Activated CD4-positive, alpha-beta memory T cell treated with anti-CD3 and anti-CD28 coated beads for 36 hours (primary cell): ENCODE data around the gene TNFSF13B. TPM values are rescaled to one million over a fixed set of nuclear protein-coding genes. Genes with fewer than 3 reads are reported as not detected.

Experiments
- CTCF ChIA-PET: fragments of 350-600 bp; sonication (Branson Sonifier 250); formaldehyde crosslinking; loops from one replicate; lab custom pipeline; 2021; ENCODE audit warnings: antibody characterized with exemption, inconsistent platforms; lab: Charles Lee
- POLR2A ChIA-PET: fragments of 350-600 bp; sonication (Branson Sonifier 250); formaldehyde crosslinking; loops from one replicate; lab custom pipeline; 2021; ENCODE audit warnings: antibody characterized with exemption; lab: Charles Lee
- DNase-seq: peaks from one replicate; pipeline ENCODE4 v3.0.0-alpha.2; 2020
- H3K27ac Mint-ChIP-seq: one replicate; pipeline ENCODE4 v1.8.0; 2021; ENCODE audit warnings: mixed read lengths
- H3K27me3 Mint-ChIP-seq: one replicate; pipeline ENCODE4 v1.8.0; 2021; ENCODE audit warnings: mixed read lengths
- H3K36me3 Mint-ChIP-seq: one replicate; pipeline ENCODE4 v1.8.0; 2021; ENCODE audit warnings: mixed read lengths
- H3K4me1 Mint-ChIP-seq: one replicate; pipeline ENCODE4 v1.8.0; 2021; ENCODE audit warnings: low read depth, mixed read lengths
- H3K4me3 Mint-ChIP-seq: one replicate; pipeline ENCODE4 v1.8.0; 2021; ENCODE audit warnings: mild to moderate bottlenecking, mixed read lengths
- H3K9me3 Mint-ChIP-seq: one replicate; pipeline ENCODE4 v1.8.0; 2021; ENCODE audit warnings: mixed read lengths
- intact Hi-C: fragments of 100-400 bp; cut with micrococcal nuclease; formaldehyde crosslinking; loops from one replicate; pipeline ENCODE4 v1.15.1; 2023
- total RNA-seq, 2 experiments: library from RNA; stranded (reverse); gene quantifications; one replicate each; pipeline ENCODE4 v1.2.3, GENCODE V29; 2021

The TNFSF13B gene
- total RNA-seq, 2 experiments from 2014 or later, result 3.1 to 4.3 TPM

DNA sequence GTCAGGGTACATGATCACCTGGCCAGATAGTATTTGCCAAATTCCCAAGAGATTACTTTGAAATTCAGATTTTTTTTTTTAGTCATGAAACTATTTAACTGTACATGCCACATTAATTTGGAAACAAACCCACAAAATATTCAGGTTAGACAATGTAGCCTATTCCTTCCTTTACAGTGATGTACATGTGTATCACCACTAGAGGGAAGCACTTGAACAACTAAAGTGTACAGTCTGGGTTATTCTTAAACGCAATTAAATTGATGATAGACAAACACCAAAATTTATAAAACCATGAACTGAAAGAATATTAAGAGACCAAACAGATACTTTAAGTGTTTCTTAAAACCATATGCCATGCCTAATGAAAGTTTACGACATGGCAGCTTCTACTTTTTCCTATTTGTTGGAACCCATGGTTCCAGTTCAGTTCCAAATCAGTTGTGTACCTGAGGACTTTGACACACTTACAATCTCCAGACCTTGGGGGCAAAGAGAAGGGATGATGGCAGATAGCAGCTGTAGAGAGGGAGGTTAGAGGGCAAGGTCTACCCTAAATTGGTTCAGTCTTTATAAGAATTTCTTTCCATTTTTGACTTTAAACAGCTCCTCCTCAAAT is 52.8 kb downstream of the TNFSF13B start:
- no peak overlapping the region for H3K4me3 Mint-ChIP-seq
- DNase-seq, result no peak
- no peaks in the 10 kb centered on the region for H3K9me3 Mint-ChIP-seq
- ChIA-PET POLR2A (no interaction called here), CTCF (interaction anchor here (0.7 to 8.9 kb wide), 9 partner anchors 52 to 641 kb away, joined by 3 to 53 read pairs (median 3); partner anchors contain the start of gene TNFSF13B)
- peaks cover 36% of the 10 kb centered on the region for H3K4me1 Mint-ChIP-seq
- intact Hi-C loops, result loop anchor here (1.0 to 5.0 kb wide), 4 partner anchors 55 to 575 kb away; partner anchors contain the start of gene TNFSF13B
- no peak overlapping the region for H3K27ac Mint-ChIP-seq
- no peaks in the 10 kb centered on the region for H3K27me3 Mint-ChIP-seq
- no peaks in the 10 kb centered on the region for H3K36me3 Mint-ChIP-seq

DNA sequence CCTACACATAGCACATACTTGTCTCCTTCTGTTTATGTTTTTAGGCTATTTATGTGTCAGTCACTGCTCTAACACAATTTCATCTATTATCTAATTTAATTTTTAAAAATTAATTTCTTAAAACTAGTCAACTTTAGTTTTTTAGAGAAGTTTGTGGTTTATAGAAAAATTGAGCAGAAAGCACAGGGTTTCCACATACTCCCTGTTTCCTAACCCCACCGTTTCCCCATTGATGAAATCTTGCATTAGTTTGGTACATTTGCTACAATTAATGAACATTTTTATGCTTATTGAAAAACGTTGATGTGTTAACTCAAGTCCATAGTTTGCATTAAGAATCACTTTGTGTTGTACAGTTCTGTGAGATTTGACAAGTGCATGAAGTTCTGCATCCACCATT is 53.5 kb downstream of the TNFSF13B start:
- H3K27ac Mint-ChIP-seq, result no peak overlapping the region
- CTCF ChIA-PET, result interaction anchor here (0.7 to 8.9 kb wide), 8 partner anchors 53 to 640 kb away, joined by 3 to 53 read pairs (median 3); partner anchors contain the start of gene TNFSF13B
- no peaks in the 10 kb centered on the region for H3K9me3 Mint-ChIP-seq
- DNase-seq, result no peak
- peaks cover 36% of the 10 kb centered on the region for H3K4me1 Mint-ChIP-seq
- POLR2A ChIA-PET, result no interaction called here
- H3K36me3 Mint-ChIP-seq, result no peaks in the 10 kb centered on the region
- H3K4me3 Mint-ChIP-seq, result no peak overlapping the region
- H3K27me3 Mint-ChIP-seq, result no peaks in the 10 kb centered on the region
- intact Hi-C loops, result loop anchor here (5.0 kb wide), 3 partner anchors 56 to 184 kb away; partner anchors contain the start of gene TNFSF13B

DNA sequence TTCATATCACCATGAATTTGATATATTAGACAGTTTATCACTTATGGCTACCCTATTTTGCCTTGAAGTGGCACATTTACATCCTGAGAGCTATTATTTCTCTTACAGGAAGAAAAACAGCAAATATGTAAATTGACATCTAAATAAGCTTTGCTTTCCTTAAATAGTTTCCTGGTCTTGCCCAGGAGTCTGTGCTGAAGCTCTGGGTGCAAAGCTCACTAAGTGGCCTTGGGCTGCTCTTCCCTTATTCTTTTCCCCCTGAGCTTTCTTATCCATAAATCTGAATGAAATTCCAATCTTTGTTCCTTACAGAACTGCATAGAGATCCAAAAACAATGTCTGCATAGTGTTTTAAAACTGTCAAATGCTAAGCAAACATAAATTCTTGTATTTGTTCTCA is 56.3 kb downstream of the TNFSF13B start:
- POLR2A ChIA-PET, result no interaction called here
- H3K27ac Mint-ChIP-seq, result no peak overlapping the region
- H3K4me1 Mint-ChIP-seq, result peaks cover 36% of the 10 kb centered on the region
- no peaks in the 10 kb centered on the region for H3K9me3 Mint-ChIP-seq
- H3K4me3 Mint-ChIP-seq, result no peak overlapping the region
- H3K36me3 Mint-ChIP-seq, result no peaks in the 10 kb centered on the region
- no peak for DNase-seq
- no peaks in the 10 kb centered on the region for H3K27me3 Mint-ChIP-seq
- intact Hi-C loops, result no loop called here
- CTCF ChIA-PET, result interaction anchor here (0.6 to 8.9 kb wide), 3 partner anchors 9 to 571 kb away, joined by 3 to 53 read pairs (median 20); no protein-coding TSS in a partner anchor

DNA sequence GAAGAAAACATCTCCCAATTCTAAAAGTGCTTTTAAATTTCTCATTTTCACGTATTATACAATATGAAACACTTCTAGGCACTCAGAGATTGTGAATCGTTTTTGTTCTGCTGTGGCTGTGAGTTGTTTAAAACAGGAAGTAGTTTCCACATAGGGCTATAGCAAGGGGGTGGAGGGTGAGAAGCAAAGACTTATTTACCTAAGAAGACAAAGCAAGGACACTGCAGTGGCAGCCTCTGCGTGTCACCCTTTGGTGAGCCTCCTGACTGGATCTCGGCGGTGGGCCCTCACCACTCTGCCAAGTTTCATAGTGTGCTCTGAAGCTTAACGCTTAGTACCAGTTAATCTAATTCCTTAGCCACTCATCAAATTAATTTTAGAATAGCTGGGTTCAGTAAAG is 56.8 kb downstream of the TNFSF13B start:
- intact Hi-C loops, result no loop called here
- Mint-ChIP-seq H3K36me3 (no peaks in the 10 kb centered on the region), H3K27ac (no peak overlapping the region), H3K4me3 (no peak overlapping the region), H3K9me3 (no peaks in the 10 kb centered on the region), H3K4me1 (peaks cover 36% of the 10 kb centered on the region), H3K27me3 (no peaks in the 10 kb centered on the region)
- CTCF ChIA-PET, result interaction anchor here (0.6 to 8.9 kb wide), 4 partner anchors 9 to 570 kb away, joined by 3 to 53 read pairs (median 12); no protein-coding TSS in a partner anchor
- POLR2A ChIA-PET, result no interaction called here
- DNase-seq, result peak; percentile 49

DNA sequence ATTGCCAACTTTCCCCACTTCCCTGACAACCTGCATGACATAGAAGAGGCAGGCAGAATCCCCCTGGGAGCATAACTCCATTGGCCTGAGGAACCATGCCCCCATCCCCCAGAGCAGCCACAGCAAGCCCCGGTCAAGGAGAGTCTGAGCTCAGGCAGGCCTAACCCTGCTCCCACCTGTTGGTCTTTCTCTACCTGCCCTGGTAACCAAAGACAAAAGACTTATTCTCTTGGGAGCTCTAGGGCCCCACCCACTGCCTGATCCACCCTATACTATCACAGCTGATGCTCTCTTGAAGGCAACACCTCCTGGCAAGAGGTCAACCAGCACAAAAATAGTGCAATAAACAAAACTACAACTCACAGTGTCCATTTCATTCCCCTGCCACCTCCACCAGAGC is 59.3 kb downstream of the TNFSF13B start:
- POLR2A ChIA-PET, result no interaction called here
- no peak overlapping the region for H3K27ac Mint-ChIP-seq
- H3K4me3 Mint-ChIP-seq, result no peak overlapping the region
- H3K27me3 Mint-ChIP-seq, result no peaks in the 10 kb centered on the region
- H3K36me3 Mint-ChIP-seq, result no peaks in the 10 kb centered on the region
- H3K9me3 Mint-ChIP-seq, result no peaks in the 10 kb centered on the region
- CTCF ChIA-PET, result interaction anchor here (0.6 to 8.9 kb wide), 2 partner anchors 568 to 1101 kb away, joined by 3 to 53 read pairs; no protein-coding TSS in a partner anchor
- intact Hi-C loops, result no loop called here
- DNase-seq, result no peak
- H3K4me1 Mint-ChIP-seq, result peaks cover 24% of the 10 kb centered on the region

DNA sequence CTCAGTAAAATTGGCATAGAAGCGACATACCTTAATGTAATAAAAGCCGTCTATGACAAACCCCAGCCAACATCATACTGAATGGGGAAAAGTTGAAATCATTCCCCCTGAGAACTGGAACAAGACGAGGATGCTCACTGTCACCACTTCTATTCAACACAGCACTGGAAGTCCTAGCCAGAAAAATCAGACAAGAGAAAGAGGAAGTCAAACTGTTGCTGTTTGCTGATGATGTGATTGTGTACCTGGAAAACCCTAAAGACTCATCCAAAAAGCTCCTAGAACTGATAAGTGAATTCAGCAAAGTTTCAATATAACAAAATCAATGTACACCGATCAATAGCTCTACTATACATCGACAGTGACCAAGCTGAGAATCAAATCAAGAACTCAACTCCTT is 63.3 kb downstream of the TNFSF13B start:
- no peaks in the 10 kb centered on the region for H3K27me3 Mint-ChIP-seq
- DNase-seq, result no peak
- H3K36me3 Mint-ChIP-seq, result no peaks in the 10 kb centered on the region
- intact Hi-C loops, result no loop called here
- no peak overlapping the region for H3K27ac Mint-ChIP-seq
- no peak overlapping the region for H3K4me3 Mint-ChIP-seq
- POLR2A ChIA-PET, result no interaction called here
- CTCF ChIA-PET, result no interaction called here
- no peaks in the 10 kb centered on the region for H3K9me3 Mint-ChIP-seq
- H3K4me1 Mint-ChIP-seq, result no peaks in the 10 kb centered on the region

DNA sequence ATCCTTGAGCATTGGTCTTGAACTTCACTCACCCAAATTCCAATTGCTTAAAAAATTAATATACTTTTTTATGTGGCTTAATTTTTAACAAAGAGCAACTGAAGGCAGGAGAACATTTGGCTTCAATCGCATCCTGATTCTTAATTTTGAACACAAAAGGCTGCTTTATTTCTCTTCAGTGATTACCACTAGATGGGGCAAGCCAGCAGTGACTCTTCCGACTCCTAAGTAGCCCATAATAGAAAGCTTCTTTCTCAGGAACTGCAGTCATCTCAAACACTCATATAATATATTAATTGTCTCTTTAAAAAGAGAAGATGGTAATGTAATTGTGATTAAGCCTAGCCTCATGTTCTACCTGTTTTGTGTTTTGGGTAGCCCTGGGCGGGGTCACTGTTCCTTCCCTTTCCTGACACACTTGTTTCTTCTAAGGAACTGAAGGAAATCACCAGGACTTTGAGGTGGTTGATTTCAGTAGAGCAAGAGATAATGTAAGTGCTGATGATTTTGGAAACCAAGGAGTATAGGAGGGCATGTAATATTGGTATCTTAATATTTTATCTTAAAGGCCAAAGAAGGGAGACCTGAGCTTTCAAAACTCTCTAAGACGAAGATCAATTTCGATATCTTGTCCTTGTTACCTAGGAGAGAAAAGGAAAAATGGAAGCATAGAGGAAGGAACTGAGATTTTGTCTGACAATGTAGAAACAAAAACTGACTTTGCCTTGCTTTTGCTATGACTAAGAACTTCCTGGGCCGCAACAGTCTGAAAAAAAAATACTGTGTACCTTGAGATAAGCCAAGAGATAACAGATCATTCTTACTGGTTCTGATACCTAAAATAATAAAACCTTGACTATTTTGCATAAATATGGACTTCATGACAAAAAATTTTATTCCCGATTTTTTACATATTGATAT is 73.1 kb downstream of the TNFSF13B start:
- H3K27me3 Mint-ChIP-seq, result no peaks in the 10 kb centered on the region
- no peaks in the 10 kb centered on the region for H3K9me3 Mint-ChIP-seq
- intact Hi-C loops, result loop anchor here (1.0 to 5.0 kb wide), 7 partner anchors 66 to 575 kb away; partner anchors contain the start of genes ABHD13 and TNFSF13B
- peaks cover 43% of the 10 kb centered on the region for H3K4me1 Mint-ChIP-seq
- H3K27ac Mint-ChIP-seq, result peak overlapping the region; percentile 68
- POLR2A ChIA-PET, result no interaction called here
- H3K36me3 Mint-ChIP-seq, result no peaks in the 10 kb centered on the region
- CTCF ChIA-PET, result interaction anchor here (0.6 to 2.6 kb wide), 11 partner anchors 11 to 1798 kb away, joined by 3 to 13 read pairs (median 3); no protein-coding TSS in a partner anchor
- H3K4me3 Mint-ChIP-seq, result peak overlapping the region; percentile 49
- DNase-seq, result peak; percentile 16

DNA sequence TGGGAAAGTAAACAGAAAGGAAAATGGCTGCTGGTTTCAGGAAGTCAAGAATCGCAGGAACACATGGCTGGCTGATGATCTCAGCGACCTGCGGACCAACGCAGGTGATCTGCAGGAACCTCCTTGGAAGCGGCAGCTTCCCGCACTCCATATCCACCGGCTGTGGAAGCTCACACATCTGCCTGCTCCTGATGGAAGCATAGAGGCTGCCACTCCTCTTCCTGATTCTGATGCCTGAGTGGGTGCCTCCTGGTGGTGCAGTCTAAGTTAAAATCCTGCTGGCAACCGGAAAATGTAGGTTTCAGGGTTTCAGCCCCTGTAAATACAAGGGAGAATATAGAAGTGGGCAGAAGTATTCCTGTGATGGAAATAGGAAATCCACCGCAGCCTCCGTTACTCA is 75.5 kb downstream of the TNFSF13B start:
- intact Hi-C loops, result no loop called here
- no peaks in the 10 kb centered on the region for H3K27me3 Mint-ChIP-seq
- DNase-seq, result no peak
- H3K27ac Mint-ChIP-seq, result no peak overlapping the region
- no peaks in the 10 kb centered on the region for H3K9me3 Mint-ChIP-seq
- CTCF ChIA-PET, result interaction anchor here (1.0 kb wide), 1 partner anchor 163 kb away, joined by 4 read pairs; no protein-coding TSS in a partner anchor
- H3K4me1 Mint-ChIP-seq, result peaks cover 48% of the 10 kb centered on the region
- H3K36me3 Mint-ChIP-seq, result no peaks in the 10 kb centered on the region
- H3K4me3 Mint-ChIP-seq, result no peak overlapping the region
- POLR2A ChIA-PET, result no interaction called here

DNA sequence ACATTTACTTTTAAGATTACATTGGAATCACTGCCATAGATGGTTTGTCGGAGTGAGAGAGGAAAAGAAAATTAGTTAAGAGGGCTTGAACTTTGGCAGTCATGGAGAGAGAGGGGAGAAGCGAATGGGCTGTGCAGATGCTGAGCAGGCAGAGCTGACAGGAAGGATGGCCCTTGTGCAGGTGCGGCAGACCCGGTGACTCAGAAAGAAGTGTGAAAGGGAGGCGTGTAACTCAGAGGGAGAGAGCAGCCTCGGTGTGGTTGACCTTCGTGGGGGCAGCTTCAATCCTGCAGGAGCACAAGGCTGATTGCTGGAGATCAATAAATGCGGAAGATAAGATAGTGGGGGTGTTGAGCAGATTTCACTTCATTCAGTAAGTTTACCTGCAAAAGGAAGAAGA is 76.9 kb downstream of the TNFSF13B start:
- Mint-ChIP-seq H3K4me3 (no peak overlapping the region), H3K27ac (no peak overlapping the region), H3K27me3 (no peaks in the 10 kb centered on the region), H3K9me3 (no peaks in the 10 kb centered on the region), H3K4me1 (peaks cover 46% of the 10 kb centered on the region), H3K36me3 (no peaks in the 10 kb centered on the region)
- CTCF ChIA-PET, result interaction anchor here (0.6 kb wide), 1 partner anchor 1570 kb away, joined by 3 read pairs; no protein-coding TSS in a partner anchor
- intact Hi-C loops, result no loop called here
- peak; percentile 64 for DNase-seq
- POLR2A ChIA-PET, result no interaction called here

DNA sequence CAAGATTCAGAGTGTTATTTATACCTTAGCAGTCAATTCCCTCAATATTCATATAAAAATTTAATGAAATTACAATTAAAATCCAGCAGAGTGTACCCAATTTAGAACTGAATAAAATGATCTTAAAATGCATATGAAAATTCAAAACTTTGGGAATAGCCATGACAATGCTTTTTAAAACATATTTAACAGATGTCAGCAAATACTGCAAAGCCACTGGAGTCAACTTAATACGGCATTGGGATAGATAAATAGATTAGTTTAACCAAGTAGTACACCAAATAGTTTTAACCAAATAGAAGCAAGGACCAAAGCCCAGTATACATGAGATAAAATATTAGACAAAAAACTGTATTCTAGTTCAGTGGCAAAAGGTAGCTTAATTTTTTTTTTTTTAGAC is 79.8 kb downstream of the TNFSF13B start:
- H3K27ac Mint-ChIP-seq, result no peak overlapping the region
- peaks cover 26% of the 10 kb centered on the region for H3K4me1 Mint-ChIP-seq
- H3K36me3 Mint-ChIP-seq, result no peaks in the 10 kb centered on the region
- H3K9me3 Mint-ChIP-seq, result no peaks in the 10 kb centered on the region
- intact Hi-C loops, result no loop called here
- no peaks in the 10 kb centered on the region for H3K27me3 Mint-ChIP-seq
- DNase-seq, result no peak
- H3K4me3 Mint-ChIP-seq, result no peak overlapping the region
- POLR2A ChIA-PET, result no interaction called here
- CTCF ChIA-PET, result no interaction called here

DNA sequence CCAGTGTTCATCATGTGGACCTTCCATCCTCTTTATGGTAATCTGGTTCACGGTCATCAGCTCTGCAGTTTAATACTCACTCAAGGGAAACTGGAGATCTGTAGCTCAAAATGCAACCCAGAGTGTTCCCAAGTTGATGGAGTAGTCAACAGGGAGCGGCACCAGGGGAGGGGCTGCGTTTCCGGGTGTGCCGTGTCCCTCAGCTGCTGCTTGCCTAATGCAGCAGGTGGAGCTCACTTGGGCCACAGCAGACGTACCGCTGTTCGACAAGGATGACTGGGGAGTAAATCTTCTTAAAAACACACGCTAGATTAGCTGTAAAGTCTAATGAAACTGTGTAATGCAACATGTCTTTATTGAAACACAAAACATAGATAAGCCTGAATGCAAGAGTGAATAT is 81.1 kb downstream of the TNFSF13B start:
- no peak overlapping the region for H3K27ac Mint-ChIP-seq

DNA sequence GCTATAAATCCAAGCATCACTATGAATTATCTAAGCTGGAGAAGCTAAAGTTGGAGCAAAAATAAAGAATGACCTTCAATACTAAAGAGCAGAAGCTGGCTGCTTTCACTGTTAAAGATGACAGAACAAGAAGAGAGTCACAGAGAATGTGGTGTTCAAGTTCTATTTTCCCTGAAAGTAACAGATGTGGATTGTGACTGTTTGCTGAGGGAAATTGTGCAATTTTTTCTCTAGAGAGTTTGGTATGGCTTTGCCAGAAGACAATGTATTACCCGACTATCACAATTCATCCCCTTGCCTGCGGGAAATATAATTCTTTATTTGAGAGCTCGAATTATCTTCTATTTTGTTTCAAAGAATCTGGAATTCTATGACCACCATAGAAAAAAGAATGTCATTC is 83.1 kb downstream of the TNFSF13B start:
- peaks cover 10% of the 10 kb centered on the region for H3K4me1 Mint-ChIP-seq
- no peaks in the 10 kb centered on the region for H3K36me3 Mint-ChIP-seq
- H3K27me3 Mint-ChIP-seq, result no peaks in the 10 kb centered on the region
- ChIA-PET POLR2A (no interaction called here), CTCF (interaction anchor here (0.9 kb wide), 1 partner anchor 542 kb away, joined by 4 read pairs; no protein-coding TSS in a partner anchor)
- H3K27ac Mint-ChIP-seq, result no peak overlapping the region
- no peak overlapping the region for H3K4me3 Mint-ChIP-seq
- no peak for DNase-seq
- no peaks in the 10 kb centered on the region for H3K9me3 Mint-ChIP-seq
- intact Hi-C loops, result no loop called here

More for the DNA sequence above, 81.1 kb downstream of the TNFSF13B start:
- DNase-seq, result no peak
- CTCF ChIA-PET, result interaction anchor here (0.9 kb wide), 1 partner anchor 545 kb away, joined by 4 read pairs; no protein-coding TSS in a partner anchor
- H3K27me3 Mint-ChIP-seq, result no peaks in the 10 kb centered on the region
- no peak overlapping the region for H3K4me3 Mint-ChIP-seq
- POLR2A ChIA-PET, result no interaction called here
- no peaks in the 10 kb centered on the region for H3K36me3 Mint-ChIP-seq
- peaks cover 26% of the 10 kb centered on the region for H3K4me1 Mint-ChIP-seq
- intact Hi-C loops, result no loop called here
- no peaks in the 10 kb centered on the region for H3K9me3 Mint-ChIP-seq
